Stimulated activated naive CD4-positive, alpha-beta T cell treated with Interleukin-2 at 50 U/mL for 16 hours (primary cell): ENCODE data around the gene ACTR2.
"Not testable (repeated sequence)": the region's sequence is repeated elsewhere in the genome, so short reads cannot be mapped to it uniquely, and the experiment has no call there.

Source experiments
- DNase-seq: peaks from one replicate; lab custom pipeline; 2025; lab: John Stamatoyannopoulos, UW

Gene ACTR2

GRCh38 chr2:65313126-65313953 is 85.7 kb downstream of the ACTR2 start:
- DNase-seq = no peak

GRCh38 chr2:65313954-65314256 is 86.3 kb downstream of the ACTR2 start:
- DNase-seq = no peak

- DNase-seq = no peak
Observed at GRCh38 chr2:65314801-65315441, 87.3 kb downstream of the ACTR2 start.

- no peak for DNase-seq
Observed at GRCh38 chr2:65316072-65316471, 88.4 kb downstream of the ACTR2 start.

- not testable (repeated sequence) for DNase-seq
Observed at GRCh38 chr2:65317351-65317750, 89.7 kb downstream of the ACTR2 start.

GRCh38 chr2:65317841-65318240 is 90.2 kb downstream of the ACTR2 start:
- no peak for DNase-seq

DNA sequence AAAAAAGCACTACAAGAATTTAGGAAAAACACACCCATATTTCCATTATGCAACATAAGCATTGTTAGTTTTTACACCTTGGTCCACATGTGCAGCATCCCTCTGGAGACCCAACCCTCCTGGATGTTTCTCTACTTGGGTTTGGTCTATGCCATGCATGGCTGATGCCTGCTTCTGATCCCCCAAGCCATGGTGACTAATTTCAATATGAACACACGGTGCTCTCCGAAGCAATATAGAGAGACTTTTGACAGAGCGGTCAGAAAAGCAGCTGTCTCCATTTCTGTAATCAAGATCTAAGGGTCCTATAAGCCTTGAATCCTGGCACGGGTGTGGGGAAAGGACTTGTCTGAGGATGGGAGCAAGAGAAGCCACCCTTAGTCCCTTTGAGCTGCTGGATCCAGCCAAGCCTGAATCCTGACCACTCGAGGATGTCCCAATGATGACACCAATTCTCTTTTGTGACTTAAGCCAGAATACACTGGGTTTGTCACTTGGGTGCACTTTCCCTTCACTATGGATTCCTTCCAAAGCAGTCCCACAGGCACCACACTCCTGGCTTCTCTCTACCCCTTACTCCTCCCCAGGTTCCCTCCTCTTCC is 91.5 kb downstream of the ACTR2 start:
- no peak for DNase-seq

DNA sequence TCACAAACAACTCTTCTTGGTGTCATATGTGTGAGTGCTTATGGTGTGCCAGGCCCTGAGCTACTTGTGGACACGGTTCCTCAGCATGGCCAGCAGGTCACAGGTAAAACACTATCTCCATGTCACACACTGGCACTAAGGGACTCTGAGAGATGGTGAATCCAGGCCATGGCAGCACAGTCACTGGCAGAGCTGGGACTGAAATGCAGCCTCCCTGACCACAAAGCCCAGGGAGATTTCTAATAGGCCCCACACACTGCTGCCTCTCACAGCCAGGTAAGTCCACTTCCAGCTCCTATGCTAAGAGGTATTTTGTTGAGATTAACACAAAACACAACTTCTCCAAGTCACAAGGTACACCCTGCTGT is 92.0 kb downstream of the ACTR2 start:
- no peak for DNase-seq

GRCh38 chr2:65320042-65320725 is 92.6 kb downstream of the ACTR2 start:
- no peak for DNase-seq
